HepG2 (cell line): ENCODE measurements around the gene ISCU. TPM values are rescaled to one million over a fixed set of nuclear protein-coding genes. Genes with fewer than 3 reads are reported as not detected.

Experiments
- ATF1 ChIP-seq: IDR thresholded peaks from 2 replicates; pipeline ENCODE4 v1.6.1; 2016; ENCODE audit warnings: mild to moderate bottlenecking, control low read depth
- FOSL1 ChIP-seq: sonication (generic); formaldehyde crosslinking; IDR thresholded peaks from 2 replicates; pipeline ENCODE4 v1.9.0; 2021; ENCODE audit warnings: missing genetic modification reagents, borderline replicate concordance
- NCOA1 ChIP-seq: sonication (generic); formaldehyde crosslinking; IDR thresholded peaks from 2 replicates; pipeline ENCODE4 v1.9.0; 2021; ENCODE audit warnings: missing genetic modification reagents
- PAX8 ChIP-seq: sonication (generic); formaldehyde crosslinking; IDR thresholded peaks from 2 replicates; pipeline ENCODE4 v1.8.0; 2022; ENCODE audit warnings: mild to moderate bottlenecking, missing genetic modification reagents, borderline replicate concordance
- SKI ChIP-seq: fragments of 450-650 bp; IDR thresholded peaks from one replicate; pipeline ENCODE4 v1.6.1; 2018; ENCODE audit warnings: mild to moderate bottlenecking; ENCODE audit not compliant: partially characterized antibody
- SRF ChIP-seq: IDR thresholded peaks from 2 replicates; pipeline ENCODE4 v1.6.1; 2011; ENCODE audit warnings: mild to moderate bottlenecking, low read depth, low read length, moderate library complexity
- ZC3H4 ChIP-seq: sonication (generic); formaldehyde crosslinking; IDR thresholded peaks from 2 replicates; pipeline ENCODE4 v1.4.0; 2020; ENCODE audit warnings: missing genetic modification reagents, borderline replicate concordance
- ZNF296 ChIP-seq: sonication (generic); formaldehyde crosslinking; conservative IDR thresholded peaks from 2 replicates; pipeline ENCODE4 v1.5.0; 2020; ENCODE audit warnings: mild to moderate bottlenecking, missing genetic modification reagents
- ZNF530 ChIP-seq: sonication (generic); formaldehyde crosslinking; IDR thresholded peaks from 2 replicates; pipeline ENCODE4 v1.5.0; 2020; ENCODE audit warnings: low read depth, mild to moderate bottlenecking, missing genetic modification reagents
- ZNF550 ChIP-seq: sonication (generic); formaldehyde crosslinking; IDR thresholded peaks from 2 replicates; pipeline ENCODE4 v1.4.0; 2020; ENCODE audit warnings: mild to moderate bottlenecking, missing genetic modification reagents, borderline replicate concordance
- ZNF558 ChIP-seq: sonication (generic); formaldehyde crosslinking; IDR thresholded peaks from 2 replicates; pipeline ENCODE4 v1.9.0; 2022; ENCODE audit warnings: mild to moderate bottlenecking, missing genetic modification reagents, borderline replicate concordance
- ZNF781 ChIP-seq: sonication (generic); formaldehyde crosslinking; IDR thresholded peaks from 2 replicates; pipeline ENCODE4 v1.5.1; 2020; ENCODE audit warnings: borderline replicate concordance, mild to moderate bottlenecking, missing genetic modification reagents; ENCODE audit errors: not compliant biosample characterization
- ZSCAN31 ChIP-seq: sonication (generic); formaldehyde crosslinking; IDR thresholded peaks from 2 replicates; pipeline ENCODE4 v1.5.0; 2020; ENCODE audit warnings: low read depth, mild to moderate bottlenecking, missing genetic modification reagents
- ZSCAN5A ChIP-seq: sonication (generic); formaldehyde crosslinking; IDR thresholded peaks from 2 replicates; pipeline ENCODE4 v1.8.0; 2022; ENCODE audit warnings: mild to moderate bottlenecking, missing genetic modification reagents, borderline replicate concordance
- polyA plus RNA-seq, 8 experiments: library from polyadenylated mRNA; depleted of rRNA in 3 of 8; stranded (reverse) in 7 of 8; unstranded in 1 of 8; fragments of >200 nt; fragmentation: Illumina TruSeq in 4 of 8; extraction: Trizol in 4 of 8; gene quantifications; 2 replicates each; pipeline versions ENCODE4 v1.2.1 to v1.2.3, GENCODE V29; 2011 to 2016; ENCODE audit warnings: low read depth in 4 of 8, missing spikeins in 1 of 8, mixed read lengths in 1 of 8; ENCODE audit not compliant: insufficient read depth in 1 of 8
- total RNA-seq, 5 experiments: library from RNA; depleted of rRNA; stranded (reverse); fragments of >200 nt; fragmentation: Illumina TruSeq; extraction: Trizol; gene quantifications; 2 replicates each; pipeline ENCODE4 v1.2.3, GENCODE V29; 2016; ENCODE audit warnings: low read depth in 1 of 5
- TF ChIP-seq, protein P1 (sequence below): sonication (generic); formaldehyde crosslinking; IDR thresholded peaks from 2 replicates; pipeline ENCODE4 v1.4.0; 2020; ENCODE audit warnings: low read depth, mild to moderate bottlenecking, missing genetic modification reagents
- TF ChIP-seq, protein P2 (sequence below): sonication (generic); formaldehyde crosslinking; IDR thresholded peaks from 2 replicates; pipeline ENCODE4 v1.4.0; 2020; ENCODE audit warnings: missing genetic modification reagents, low read depth, mild to moderate bottlenecking, borderline replicate concordance
- TF ChIP-seq, protein P3 (sequence below): sonication (generic); formaldehyde crosslinking; IDR thresholded peaks from 2 replicates; pipeline ENCODE4 v1.8.1; 2023; ENCODE audit warnings: mild to moderate bottlenecking, missing genetic modification reagents, borderline replicate concordance
- TF ChIP-seq, protein P4 (sequence below): sonication (generic); formaldehyde crosslinking; IDR thresholded peaks from 2 replicates; pipeline ENCODE4 v1.4.0; 2020; ENCODE audit warnings: missing genetic modification reagents
- TF ChIP-seq, protein P5 (sequence below): sonication (generic); formaldehyde crosslinking; IDR thresholded peaks from 2 replicates; pipeline ENCODE4 v1.5.0; 2020; ENCODE audit warnings: missing genetic modification reagents
- TF ChIP-seq, protein P6 (sequence below): sonication (generic); formaldehyde crosslinking; IDR thresholded peaks from 2 replicates; pipeline ENCODE4 v1.5.1; 2020; ENCODE audit warnings: missing genetic modification reagents, mild to moderate bottlenecking, borderline replicate concordance

Gene ISCU
- total and polyA plus RNA-seq, 2 of the 13 experiments (the other 11 are each of a cell fraction or from before 2014, with no cell fraction given) = 94.4 to 107 TPM

DNA sequence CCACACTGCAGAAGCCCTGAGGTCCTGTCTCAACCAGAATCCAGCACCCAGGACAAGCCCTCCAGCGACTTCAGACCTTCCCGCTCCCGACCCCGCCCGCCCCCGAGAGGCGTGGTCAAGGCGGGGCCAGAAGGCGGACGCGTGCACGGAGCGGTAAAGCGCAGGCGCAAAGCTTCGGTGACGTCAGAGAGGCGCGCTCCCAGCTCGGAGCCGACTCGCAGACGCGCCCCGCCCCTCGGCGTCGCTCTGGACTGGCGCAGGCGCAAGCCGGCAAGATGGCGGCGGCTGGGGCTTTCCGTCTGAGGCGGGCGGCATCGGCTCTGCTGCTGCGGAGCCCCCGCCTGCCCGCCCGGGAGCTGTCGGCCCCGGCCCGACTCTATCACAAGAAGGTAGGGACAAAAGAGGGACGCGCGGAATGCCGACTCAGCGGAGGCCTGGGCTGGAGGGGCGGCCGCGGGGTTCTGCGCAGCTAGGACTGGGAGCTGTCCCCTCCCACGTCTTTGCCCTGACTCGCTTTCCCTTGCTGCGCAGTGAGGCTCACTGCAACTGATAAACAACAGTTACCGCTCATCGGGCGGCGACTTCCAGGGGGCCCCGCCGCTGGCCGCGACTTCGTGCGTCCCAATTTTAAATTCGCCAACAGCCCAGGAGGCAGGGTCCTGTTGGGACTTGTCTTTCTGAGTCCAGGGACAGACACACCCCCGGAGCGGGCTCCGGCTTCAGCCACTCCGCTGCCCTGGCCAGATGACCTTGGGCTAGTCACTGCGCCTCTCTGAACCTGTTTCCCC, at the start of gene ISCU (continued):
- TF ChIP-seq, protein P1, sequence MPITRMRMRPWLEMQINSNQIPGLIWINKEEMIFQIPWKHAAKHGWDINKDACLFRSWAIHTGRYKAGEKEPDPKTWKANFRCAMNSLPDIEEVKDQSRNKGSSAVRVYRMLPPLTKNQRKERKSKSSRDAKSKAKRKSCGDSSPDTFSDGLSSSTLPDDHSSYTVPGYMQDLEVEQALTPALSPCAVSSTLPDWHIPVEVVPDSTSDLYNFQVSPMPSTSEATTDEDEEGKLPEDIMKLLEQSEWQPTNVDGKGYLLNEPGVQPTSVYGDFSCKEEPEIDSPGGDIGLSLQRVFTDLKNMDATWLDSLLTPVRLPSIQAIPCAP (CRISPR knock-in tag) = no peak
- no peak for TF ChIP-seq PAX8
- TF ChIP-seq, protein P2, sequence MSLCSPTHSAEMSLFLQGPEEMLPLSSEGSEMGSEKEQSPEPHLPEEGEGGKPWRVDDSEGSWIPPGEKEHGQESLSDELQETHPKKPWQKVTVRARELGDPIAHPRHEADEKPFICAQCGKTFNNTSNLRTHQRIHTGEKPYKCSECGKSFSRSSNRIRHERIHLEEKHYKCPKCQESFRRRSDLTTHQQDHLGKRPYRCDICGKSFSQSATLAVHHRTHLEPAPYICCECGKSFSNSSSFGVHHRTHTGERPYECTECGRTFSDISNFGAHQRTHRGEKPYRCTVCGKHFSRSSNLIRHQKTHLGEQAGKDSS = 0 out of 2 replicates have a peak, but pooled peaks have one; percentile 18
- TF ChIP-seq SKI = peak; percentile 57
- TF ChIP-seq, protein P3, sequence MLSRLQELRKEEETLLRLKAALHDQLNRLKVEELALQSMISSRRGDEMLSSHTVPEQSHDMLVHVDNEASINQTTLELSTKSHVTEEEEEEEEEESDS (CRISPR knock-in tag) = 0 out of 2 replicates have a peak, but pooled peaks have one; percentile 88
- TF ChIP-seq ZNF296 (CRISPR knock-in tag) = no peak
- TF ChIP-seq, protein P4, sequence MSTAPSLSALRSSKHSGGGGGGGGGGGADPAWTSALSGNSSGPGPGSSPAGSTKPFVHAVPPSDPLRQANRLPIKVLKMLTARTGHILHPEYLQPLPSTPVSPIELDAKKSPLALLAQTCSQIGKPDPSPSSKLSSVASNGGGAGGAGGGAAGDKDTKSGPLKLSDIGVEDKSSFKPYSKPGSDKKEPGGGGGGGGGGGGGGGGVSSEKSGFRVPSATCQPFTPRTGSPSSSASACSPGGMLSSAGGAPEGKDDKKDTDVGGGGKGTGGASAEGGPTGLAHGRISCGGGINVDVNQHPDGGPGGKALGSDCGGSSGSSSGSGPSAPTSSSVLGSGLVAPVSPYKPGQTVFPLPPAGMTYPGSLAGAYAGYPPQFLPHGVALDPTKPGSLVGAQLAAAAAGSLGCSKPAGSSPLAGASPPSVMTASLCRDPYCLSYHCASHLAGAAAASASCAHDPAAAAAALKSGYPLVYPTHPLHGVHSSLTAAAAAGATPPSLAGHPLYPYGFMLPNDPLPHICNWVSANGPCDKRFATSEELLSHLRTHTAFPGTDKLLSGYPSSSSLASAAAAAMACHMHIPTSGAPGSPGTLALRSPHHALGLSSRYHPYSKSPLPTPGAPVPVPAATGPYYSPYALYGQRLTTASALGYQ = peak; percentile 59
- peak; percentile 71; the same call in 1 of the 2 replicates for TF ChIP-seq ZNF558
- TF ChIP-seq ZSCAN5A (CRISPR knock-in tag) = no peak
- TF ChIP-seq SRF = no peak
- TF ChIP-seq ZNF781 (CRISPR knock-in tag) = no peak
- no peak for TF ChIP-seq FOSL1 (CRISPR knock-in tag)
- peak; percentile 75 for TF ChIP-seq ATF1 (CRISPR knock-in tag)
- no peak for TF ChIP-seq ZSCAN31 (CRISPR knock-in tag)
- TF ChIP-seq, protein P5, sequence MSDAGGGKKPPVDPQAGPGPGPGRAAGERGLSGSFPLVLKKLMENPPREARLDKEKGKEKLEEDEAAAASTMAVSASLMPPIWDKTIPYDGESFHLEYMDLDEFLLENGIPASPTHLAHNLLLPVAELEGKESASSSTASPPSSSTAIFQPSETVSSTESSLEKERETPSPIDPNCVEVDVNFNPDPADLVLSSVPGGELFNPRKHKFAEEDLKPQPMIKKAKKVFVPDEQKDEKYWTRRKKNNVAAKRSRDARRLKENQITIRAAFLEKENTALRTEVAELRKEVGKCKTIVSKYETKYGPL (CRISPR knock-in tag) = no peak
- TF ChIP-seq, protein P6, sequence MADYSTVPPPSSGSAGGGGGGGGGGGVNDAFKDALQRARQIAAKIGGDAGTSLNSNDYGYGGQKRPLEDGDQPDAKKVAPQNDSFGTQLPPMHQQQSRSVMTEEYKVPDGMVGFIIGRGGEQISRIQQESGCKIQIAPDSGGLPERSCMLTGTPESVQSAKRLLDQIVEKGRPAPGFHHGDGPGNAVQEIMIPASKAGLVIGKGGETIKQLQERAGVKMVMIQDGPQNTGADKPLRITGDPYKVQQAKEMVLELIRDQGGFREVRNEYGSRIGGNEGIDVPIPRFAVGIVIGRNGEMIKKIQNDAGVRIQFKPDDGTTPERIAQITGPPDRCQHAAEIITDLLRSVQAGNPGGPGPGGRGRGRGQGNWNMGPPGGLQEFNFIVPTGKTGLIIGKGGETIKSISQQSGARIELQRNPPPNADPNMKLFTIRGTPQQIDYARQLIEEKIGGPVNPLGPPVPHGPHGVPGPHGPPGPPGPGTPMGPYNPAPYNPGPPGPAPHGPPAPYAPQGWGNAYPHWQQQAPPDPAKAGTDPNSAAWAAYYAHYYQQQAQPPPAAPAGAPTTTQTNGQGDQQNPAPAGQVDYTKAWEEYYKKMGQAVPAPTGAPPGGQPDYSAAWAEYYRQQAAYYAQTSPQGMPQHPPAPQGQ (CRISPR knock-in tag) = no peak
- TF ChIP-seq ZNF550 = peak; percentile 32; the same call in 1 of the 2 replicates
- no peak for TF ChIP-seq ZNF530
- no peak for TF ChIP-seq NCOA1 (CRISPR knock-in tag)
- no peak for TF ChIP-seq ZC3H4 (CRISPR knock-in tag)
